Testis (tissue), 3 donors: Measurements from ENCODE around the gene DNAJC17. TPM values are rescaled to one million over a fixed set of nuclear protein-coding genes. Genes with fewer than 3 reads are reported as not detected.
A peak's percentile ranks its signal among the peaks of the same experiment; 100 is the strongest.

Source experiments
- DNase-seq: peaks from one replicate; pipeline ENCODE4 v3.0.0-alpha.2; 2019
- H3K27ac ChIP-seq, 2 donors: fragments of 200-600 bp; sonication (generic); one replicate each; pipeline ENCODE4 v1.5.1; 2019
- H3K27me3 ChIP-seq: fragments of 200-600 bp; sonication (generic); one replicate; pipeline ENCODE4 v1.5.1; 2019
- H3K36me3 ChIP-seq: fragments of 200-600 bp; sonication (generic); one replicate; pipeline ENCODE4 v1.5.1; 2017; ENCODE audit warnings: low read depth; ENCODE audit errors: missing control alignments
- H3K4me1 ChIP-seq: fragments of 200-600 bp; sonication (generic); one replicate; pipeline ENCODE4 v1.5.1; 2019
- H3K4me3 ChIP-seq, 2 donors: fragments of 200-600 bp; sonication (generic); one replicate each; pipeline ENCODE4 v1.5.1; 2017 to 2019
- H3K9me3 ChIP-seq: fragments of 200-600 bp; sonication (generic); one replicate; pipeline ENCODE4 v1.5.1; 2017
- CTCF ChIP-seq, 3 experiments: fragments of 450-650 bp in 2 of 3; fragments of 200-600 bp in 1 of 3; sonication (generic) in 1 of 3; IDR thresholded peaks; one replicate each; pipeline ENCODE4 v1.5.1; 2016 to 2019; ENCODE audit warnings: antibody characterized with exemption in 3 of 3, mild to moderate bottlenecking in 2 of 3, moderate library complexity in 1 of 3
- POLR2A ChIP-seq: fragments of 450-650 bp; IDR thresholded peaks from one replicate; pipeline ENCODE4 v1.6.1; 2017; ENCODE audit warnings: antibody characterized with exemption, mild to moderate bottlenecking, moderate library complexity
- WGBS, 2 donors: methylation state at CpG; one replicate each; pipeline ENCODE4 v1.1.5; 2018; 5-methylcytosine and 5-hydroxymethylcytosine counted together
- intact Hi-C: fragments of 100-400 bp; cut with DNase I; formaldehyde crosslinking; loops from one replicate; pipeline ENCODE4 v1.15.1; 2023; ENCODE audit warnings: low total_unique reads
- polyA plus RNA-seq: library from polyadenylated mRNA; stranded (reverse); fragments of 350-450 nt; fragmentation: Illumina TruSeq; extraction: RNeasy Lipid Tissue Mini Kit (QIAGEN cat#74804); gene quantifications from one replicate; pipeline ENCODE4 v1.2.3, GENCODE V29; 2014; ENCODE audit warnings: low read depth, low replicate concordance; ENCODE audit not compliant: insufficient read depth
- total RNA-seq, 2 donors: library from RNA; depleted of rRNA; stranded (reverse); fragments of >200 nt; gene quantifications; one replicate each; pipeline ENCODE4 v1.2.3, GENCODE V29; 2016

DNAJC17 gene
- total and polyA plus RNA-seq, 3 donors from 2014 or later: 11.1 to 22.6 (median 21.6) TPM

- Histone ChIP-seq H3K9me3 (no peaks in the 10 kb centered on the region), H3K4me1 (peaks cover 8% of the 10 kb centered on the region), H3K27ac (no peak overlapping the region), H3K4me3 (no peak overlapping the region), H3K36me3 (no peaks in the 10 kb centered on the region), H3K27me3 (no peaks in the 10 kb centered on the region)
- no peak for TF ChIP-seq POLR2A
- TF ChIP-seq CTCF (IDR thresholded peaks at IDR 0.05): no peak
- DNase-seq: no peak
- intact Hi-C loops: no loop called here
Observed at GRCh38 chr15:40846841-40847222, 39.6 kb upstream of the DNAJC17 start.

- H3K4me1 ChIP-seq: peaks cover 8% of the 10 kb centered on the region
- DNase-seq: no peak
- WGBS, 2 donors: 77 to 88% methylated on average over 7 to 8 of the region's 8 CpGs
- TF ChIP-seq POLR2A (no peak), CTCF (IDR thresholded peaks at IDR 0.05) (no peak)
- H3K36me3 ChIP-seq: no peaks in the 10 kb centered on the region
- H3K27ac ChIP-seq: no peak overlapping the region
- no peaks in the 10 kb centered on the region for H3K27me3 ChIP-seq
- H3K9me3 ChIP-seq: no peaks in the 10 kb centered on the region
- H3K4me3 ChIP-seq: no peak overlapping the region
- intact Hi-C loops: no loop called here
Observed at GRCh38 chr15:40845511-40846284, 38.4 kb upstream of the DNAJC17 start.

GRCh38 chr15:40845036-40845435 lies 37.8 kb upstream of the DNAJC17 start:
- H3K27me3 ChIP-seq: no peaks in the 10 kb centered on the region
- peak overlapping the region in 1 of 2 donors; percentile 58 for H3K4me3 ChIP-seq
- H3K36me3 ChIP-seq: no peaks in the 10 kb centered on the region
- no peak overlapping the region for H3K27ac ChIP-seq
- peaks cover 8% of the 10 kb centered on the region for H3K4me1 ChIP-seq
- 42 to 49% methylated on average over 12 of the region's 12 CpGs for WGBS, 2 donors
- intact Hi-C loops: no loop called here
- DNase-seq: no peak
- no peaks in the 10 kb centered on the region for H3K9me3 ChIP-seq
- no peak for TF ChIP-seq CTCF (IDR thresholded peaks at IDR 0.05)
- TF ChIP-seq POLR2A: no peak

- peak overlapping the region; percentile 42 to 58 for H3K4me3 ChIP-seq
- H3K9me3 ChIP-seq: no peaks in the 10 kb centered on the region
- no peaks in the 10 kb centered on the region for H3K36me3 ChIP-seq
- peak; percentile 19 for DNase-seq
- TF ChIP-seq POLR2A (no peak), CTCF (IDR thresholded peaks at IDR 0.05) (no peak)
- H3K27ac ChIP-seq: no peak overlapping the region
- intact Hi-C loops: no loop called here
- H3K27me3 ChIP-seq: no peaks in the 10 kb centered on the region
- H3K4me1 ChIP-seq: peaks cover 8% of the 10 kb centered on the region
- 4% methylated on average over 8 to 22 of the region's 28 CpGs for WGBS, 2 donors
Observed at GRCh38 chr15:40844696-40845030, 37.4 kb upstream of the DNAJC17 start.
